HG03354 (cell line): Measurements from ENCODE around the gene RABGAP1L.
"Not testable (repeated sequence)": the region's sequence is repeated elsewhere in the genome, so short reads cannot be mapped to it uniquely, and the experiment has no call there.

Source experiments
- ATAC-seq: cut with Tn5 transposase; IDR thresholded peaks from one replicate; pipeline ENCODE4 v1.9.1; 2021; ENCODE audit warnings: mild to moderate bottlenecking; ENCODE audit not compliant: unreplicated experiment, poor library complexity, severe bottlenecking

Gene RABGAP1L

GRCh38 chr1:174479281-174479680, 320.0 kb downstream of the RABGAP1L start:
- no peak for ATAC-seq

DNA sequence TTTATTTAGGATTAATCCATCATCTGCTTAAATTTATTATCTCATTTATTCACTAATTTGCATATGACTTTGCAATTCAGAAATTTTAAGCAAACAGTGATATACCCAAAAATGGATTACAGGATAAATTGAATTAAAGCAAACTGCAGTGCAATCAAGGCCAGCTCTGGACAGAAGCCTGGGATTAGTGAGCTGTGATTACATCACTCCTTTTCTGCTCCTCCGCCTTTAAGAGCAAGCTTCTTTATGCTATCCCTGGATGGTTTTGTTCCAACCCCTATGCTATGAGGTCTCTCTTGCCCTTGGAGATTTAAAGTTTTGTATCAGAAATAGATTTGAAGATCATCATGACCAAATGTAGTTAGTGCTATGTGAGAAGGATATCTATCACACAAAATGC, 321.0 kb downstream of the RABGAP1L start:
- no peak for ATAC-seq

- ATAC-seq: no peak
Observed at GRCh38 chr1:174491606-174492005, 332.3 kb downstream of the RABGAP1L start.

DNA sequence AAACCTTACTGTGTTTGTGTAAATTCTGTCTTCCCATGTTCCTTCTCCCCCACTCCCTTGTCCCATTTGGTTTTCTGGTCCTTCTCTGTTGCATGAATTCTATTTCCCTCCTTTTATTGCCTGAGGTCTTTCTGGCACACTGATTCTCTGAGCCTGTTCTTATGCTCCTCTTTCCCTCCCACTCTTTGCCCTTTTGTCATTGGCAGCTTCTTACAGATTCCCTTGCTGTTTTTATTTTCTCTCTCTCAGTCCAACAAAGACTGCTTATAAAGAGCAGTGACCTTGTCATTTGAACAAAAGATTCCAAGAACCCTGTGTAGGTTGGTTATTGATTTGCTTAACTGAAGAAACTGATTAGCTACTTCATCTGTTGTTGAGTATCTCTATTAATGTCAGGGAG, 338.2 kb downstream of the RABGAP1L start:
- ATAC-seq: no peak

GRCh38 chr1:174516755-174517154, 357.4 kb downstream of the RABGAP1L start:
- not testable (repeated sequence) for ATAC-seq

- no peak for ATAC-seq
Observed at GRCh38 chr1:174519844-174520243, 360.5 kb downstream of the RABGAP1L start.

- ATAC-seq: no peak
Observed at GRCh38 chr1:174531751-174532150, 372.4 kb downstream of the RABGAP1L start.

DNA sequence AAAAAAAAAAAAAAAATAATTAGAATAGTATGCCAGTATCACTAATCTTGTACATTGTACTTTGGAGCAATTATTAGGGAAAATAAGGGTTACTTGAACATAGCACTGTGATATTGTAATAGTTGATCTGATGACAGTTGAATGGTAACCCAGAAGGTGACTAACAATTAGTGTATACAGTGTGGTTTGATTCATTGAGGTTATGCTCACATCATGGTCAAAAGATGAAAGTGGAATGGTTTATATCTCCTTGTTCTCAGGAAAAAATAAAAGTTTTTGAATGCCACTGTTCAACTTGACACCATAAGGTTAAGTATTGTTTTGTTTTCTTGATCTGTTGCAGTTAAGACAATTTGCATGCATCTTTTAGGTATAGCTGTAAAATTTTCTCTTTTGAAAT, 375.5 kb downstream of the RABGAP1L start:
- ATAC-seq: no peak

- no peak for ATAC-seq
Observed at GRCh38 chr1:174535207-174535606, 375.9 kb downstream of the RABGAP1L start.

- ATAC-seq: not testable (repeated sequence)
Observed at GRCh38 chr1:174543421-174543820, 384.1 kb downstream of the RABGAP1L start.

- ATAC-seq: no peak
Observed at GRCh38 chr1:174550296-174550695, 391.0 kb downstream of the RABGAP1L start.

- ATAC-seq: no peak
Observed at GRCh38 chr1:174556392-174556791, 397.1 kb downstream of the RABGAP1L start.

- ATAC-seq: no peak
Observed at GRCh38 chr1:174568551-174568950, 409.2 kb downstream of the RABGAP1L start.

GRCh38 chr1:174569240-174569639, 409.9 kb downstream of the RABGAP1L start:
- no peak for ATAC-seq

- no peak for ATAC-seq
Observed at GRCh38 chr1:174572771-174573170, 413.5 kb downstream of the RABGAP1L start.

DNA sequence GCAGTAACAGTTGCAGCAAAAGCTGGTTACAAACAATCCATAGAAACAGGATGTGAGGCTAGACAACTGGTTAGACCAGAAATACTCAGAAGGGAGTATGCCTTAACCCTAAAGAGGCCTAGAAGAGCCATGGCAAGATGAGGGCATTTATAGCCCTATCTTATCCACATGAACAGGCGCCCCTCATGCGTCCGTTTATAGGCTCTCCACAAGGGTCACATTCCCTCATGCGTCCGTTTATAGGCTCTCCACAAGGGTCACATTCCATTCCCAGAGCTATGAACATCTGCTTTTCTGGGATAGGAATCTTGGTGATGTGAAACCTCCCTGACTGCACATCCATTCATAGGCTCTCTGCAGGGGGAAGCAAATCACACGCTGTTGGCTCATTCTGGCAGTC, 416.8 kb downstream of the RABGAP1L start:
- not testable (repeated sequence) for ATAC-seq

DNA sequence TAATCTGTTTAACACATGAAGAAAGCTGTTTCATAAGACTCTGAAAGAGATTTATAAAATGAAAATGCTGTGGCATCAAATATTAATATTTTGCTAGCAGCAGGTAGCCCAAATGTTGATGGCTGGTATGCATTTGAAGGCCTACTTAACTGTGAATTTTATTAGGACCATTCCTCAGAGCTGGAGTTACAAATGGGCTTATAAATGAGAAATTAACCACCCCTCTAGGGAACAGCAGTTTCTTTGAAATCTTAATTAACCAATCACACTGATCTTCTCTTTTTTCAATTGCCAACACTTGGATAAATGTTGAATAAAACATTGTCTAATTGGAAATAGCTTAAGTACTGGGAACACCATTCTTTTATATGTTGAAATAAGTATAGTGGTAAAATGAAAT, 418.4 kb downstream of the RABGAP1L start:
- ATAC-seq: no peak

DNA sequence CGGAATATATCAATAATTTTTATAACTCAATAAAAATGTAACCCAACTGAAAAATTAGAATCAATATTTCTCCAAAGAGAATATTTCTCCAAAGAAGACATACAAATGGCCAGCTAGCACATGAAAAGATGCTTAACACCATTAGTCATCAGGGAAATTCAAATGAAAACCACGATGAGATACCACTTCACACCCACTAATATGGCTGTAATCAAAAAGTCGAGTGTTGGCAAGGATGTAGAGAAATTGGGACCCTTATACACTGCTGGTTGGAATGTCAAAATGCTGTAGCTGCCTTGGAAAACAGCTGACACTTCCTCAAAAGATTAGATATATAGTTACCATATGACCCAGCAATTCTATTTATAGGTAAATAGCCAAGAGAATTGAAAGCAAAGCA, 421.5 kb downstream of the RABGAP1L start:
- no peak for ATAC-seq

GRCh38 chr1:174583316-174583715, 424.0 kb downstream of the RABGAP1L start:
- no peak for ATAC-seq

DNA sequence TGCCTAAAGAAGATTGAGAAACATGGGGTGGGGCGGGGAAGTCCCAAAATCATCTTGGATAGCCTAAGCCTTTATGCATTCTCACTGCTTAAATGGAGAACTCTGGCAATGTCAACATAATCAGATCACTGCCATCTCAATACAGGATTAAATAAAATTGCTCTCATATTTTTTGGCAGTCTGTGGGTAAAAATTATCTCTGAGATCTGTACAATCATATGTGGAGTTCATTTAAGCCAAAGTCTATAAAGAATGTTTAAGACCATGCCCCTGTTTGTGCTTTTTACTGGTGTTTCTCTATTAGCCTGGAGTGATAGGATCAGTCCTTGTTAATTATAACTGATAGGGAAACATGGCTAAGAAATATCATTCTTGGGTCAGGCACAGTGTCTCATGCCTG, 424.8 kb downstream of the RABGAP1L start:
- ATAC-seq: no peak

DNA sequence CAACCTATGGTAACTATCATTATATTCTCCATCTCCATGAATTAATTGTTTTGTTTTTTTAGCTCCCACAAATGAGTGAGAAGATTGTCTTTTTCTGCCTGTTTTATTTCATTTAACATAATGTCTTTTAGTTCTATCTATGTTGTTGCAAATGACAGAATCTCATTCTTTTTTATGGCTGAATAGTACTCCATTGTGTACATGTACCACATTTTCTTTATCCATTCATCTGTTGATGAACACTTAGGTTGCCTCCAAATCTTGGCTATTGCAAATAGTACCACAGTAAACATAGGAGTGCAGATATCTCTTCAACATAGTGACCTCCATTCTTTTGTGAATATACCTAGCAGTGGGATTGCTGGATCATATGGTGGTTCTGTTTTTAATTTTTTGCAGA, 429.3 kb downstream of the RABGAP1L start:
- ATAC-seq: not testable (repeated sequence)

GRCh38 chr1:174605198-174605597, 445.9 kb downstream of the RABGAP1L start:
- no peak for ATAC-seq

DNA sequence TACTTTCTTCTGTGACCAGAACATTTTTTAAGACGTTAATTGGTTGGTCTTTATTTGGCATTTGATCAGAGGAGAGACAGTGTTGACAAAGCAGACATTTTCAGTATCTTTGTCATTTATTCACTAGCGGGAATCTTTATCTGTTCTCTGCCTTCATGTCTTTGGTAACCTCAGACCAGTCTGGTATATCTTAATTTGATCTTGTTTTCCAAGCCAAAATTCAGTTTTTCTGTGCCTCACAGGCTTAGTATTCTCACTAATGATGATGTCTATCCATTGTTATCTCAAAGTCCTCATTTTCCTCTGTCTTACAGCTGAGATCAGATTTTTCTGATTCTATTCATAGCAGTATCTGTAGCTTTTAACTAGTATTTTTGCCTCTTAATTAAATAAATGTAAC, 447.2 kb downstream of the RABGAP1L start:
- ATAC-seq: no peak
